NCI-H2081 treated with DMSO at 0.1 percent for 48 hours (cell line): ENCODE data around the gene ITPK1.
A peak's percentile ranks its signal among the peaks of the same experiment; 100 is the strongest.

Experiments used
- DNase-seq: peaks from one replicate; lab custom pipeline; 2025; lab: John Stamatoyannopoulos, UW

The ITPK1 gene

GRCh38 chr14:92920001-92920400 is 195.7 kb downstream of the ITPK1 start:
- DNase-seq = no peak

- DNase-seq = no peak
Observed at GRCh38 chr14:92917956-92918355, 197.8 kb downstream of the ITPK1 start.

DNA sequence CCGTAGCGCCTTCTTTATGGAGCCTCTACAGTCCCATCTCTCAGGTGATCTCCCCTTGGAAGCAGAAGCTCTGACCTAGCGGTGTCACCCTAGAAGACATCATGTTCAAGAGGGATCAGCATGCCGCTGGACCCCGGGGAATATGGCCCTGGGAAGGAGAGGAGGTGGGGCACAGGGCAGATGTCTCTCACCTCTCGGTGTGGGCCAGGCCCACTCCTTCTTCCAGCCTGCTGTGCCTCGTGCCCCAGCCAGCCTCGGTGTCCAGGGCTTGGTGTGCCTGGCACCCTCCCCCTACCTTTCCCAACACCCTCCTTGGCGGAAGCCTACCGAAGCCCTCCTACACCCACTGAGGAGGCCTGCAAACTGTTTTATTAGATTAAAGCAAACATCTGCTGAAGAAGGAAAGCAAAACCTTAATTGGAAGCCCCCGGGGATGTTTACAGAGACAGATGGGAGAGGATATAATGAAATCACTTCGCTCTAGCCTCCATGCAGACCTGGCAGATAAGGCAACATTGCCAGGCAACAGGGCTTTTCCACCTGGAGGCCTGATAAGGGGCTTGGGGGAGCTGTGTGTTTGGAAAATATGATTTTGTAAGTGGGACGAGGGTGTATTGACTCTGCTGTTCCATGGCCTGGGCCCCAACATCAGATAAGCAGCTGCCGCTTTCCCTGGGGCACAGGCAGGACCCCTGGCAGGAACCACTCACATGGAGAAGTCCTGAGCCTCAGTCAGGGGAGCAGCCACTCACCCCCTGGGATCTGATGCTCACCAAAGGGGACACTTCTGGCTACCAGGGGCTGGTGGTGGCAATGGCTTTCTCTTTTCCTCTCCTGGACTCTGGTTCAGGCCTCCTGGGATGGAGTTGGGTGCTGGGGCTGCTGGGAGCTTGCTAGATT is 198.4 kb downstream of the ITPK1 start:
- no peak for DNase-seq

GRCh38 chr14:92916201-92916600 is 199.5 kb downstream of the ITPK1 start:
- no peak for DNase-seq

GRCh38 chr14:92914087-92914656 is 201.6 kb downstream of the ITPK1 start:
- DNase-seq = no peak

GRCh38 chr14:92907316-92907911 is 208.3 kb downstream of the ITPK1 start:
- DNase-seq = no peak

DNA sequence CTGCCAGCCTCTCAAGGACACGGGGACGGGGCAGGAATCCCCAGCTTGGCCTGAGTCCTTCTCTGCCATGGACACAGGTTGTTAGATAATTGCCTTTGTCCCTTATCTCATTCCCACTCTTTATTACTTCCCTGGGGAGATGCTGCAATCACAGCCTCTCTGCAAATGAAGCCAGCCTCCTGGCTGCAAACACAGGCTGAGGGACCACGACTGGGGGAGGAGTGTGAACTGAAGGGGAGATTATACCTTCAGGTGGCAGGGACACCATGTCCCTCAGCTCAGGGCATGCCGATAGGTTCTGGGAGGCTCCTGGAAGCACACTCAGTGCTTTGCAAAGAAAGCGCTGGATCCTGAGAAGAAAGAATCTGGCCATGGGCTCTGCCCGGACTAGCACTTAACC is 208.9 kb downstream of the ITPK1 start:
- DNase-seq = no peak

DNA sequence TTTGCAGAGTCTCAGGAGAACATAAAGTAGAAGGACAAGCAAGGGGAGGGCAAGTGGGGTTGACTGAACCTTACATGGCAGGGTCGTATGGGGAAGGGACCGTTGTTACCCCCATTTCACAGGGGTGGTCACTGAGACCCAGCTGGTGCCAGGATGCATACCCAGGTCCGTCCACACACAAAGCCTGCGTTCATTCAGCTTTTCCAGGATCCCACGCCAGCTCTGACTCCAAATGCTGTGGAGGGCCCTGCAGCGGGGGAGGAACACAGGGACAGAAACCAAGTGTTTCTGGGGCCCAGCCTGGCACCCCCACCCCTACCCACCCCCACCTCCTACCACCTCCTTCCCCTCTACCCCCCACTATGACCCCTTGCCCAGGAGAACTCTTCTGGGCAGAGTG is 209.3 kb downstream of the ITPK1 start:
- DNase-seq = no peak

DNA sequence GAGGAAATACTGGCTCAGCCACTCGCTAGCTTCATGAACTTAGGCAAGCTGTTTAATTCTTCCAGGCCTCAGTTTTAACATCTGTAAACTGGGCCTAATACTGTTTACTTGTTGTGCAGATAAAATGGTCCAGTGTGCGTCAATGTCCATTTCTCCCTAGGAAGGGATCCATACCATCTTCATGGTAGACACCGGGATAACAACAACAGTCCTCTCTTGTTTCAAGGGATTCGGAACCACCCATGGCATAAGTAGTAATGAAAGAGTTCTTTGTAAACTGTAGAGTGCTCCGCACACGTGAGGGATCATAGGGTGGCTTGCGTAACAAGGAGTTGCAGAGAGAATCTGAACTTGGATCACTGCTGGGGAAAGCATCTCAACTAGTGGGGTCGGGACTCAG is 210.1 kb downstream of the ITPK1 start:
- DNase-seq = no peak

GRCh38 chr14:92903359-92903758 is 212.4 kb downstream of the ITPK1 start:
- no peak for DNase-seq

- no peak for DNase-seq
Observed at GRCh38 chr14:92902726-92903125, 213.0 kb downstream of the ITPK1 start.

GRCh38 chr14:92902191-92902590 is 213.5 kb downstream of the ITPK1 start:
- no peak for DNase-seq

GRCh38 chr14:92900660-92901059 is 215.1 kb downstream of the ITPK1 start:
- no peak for DNase-seq

DNA sequence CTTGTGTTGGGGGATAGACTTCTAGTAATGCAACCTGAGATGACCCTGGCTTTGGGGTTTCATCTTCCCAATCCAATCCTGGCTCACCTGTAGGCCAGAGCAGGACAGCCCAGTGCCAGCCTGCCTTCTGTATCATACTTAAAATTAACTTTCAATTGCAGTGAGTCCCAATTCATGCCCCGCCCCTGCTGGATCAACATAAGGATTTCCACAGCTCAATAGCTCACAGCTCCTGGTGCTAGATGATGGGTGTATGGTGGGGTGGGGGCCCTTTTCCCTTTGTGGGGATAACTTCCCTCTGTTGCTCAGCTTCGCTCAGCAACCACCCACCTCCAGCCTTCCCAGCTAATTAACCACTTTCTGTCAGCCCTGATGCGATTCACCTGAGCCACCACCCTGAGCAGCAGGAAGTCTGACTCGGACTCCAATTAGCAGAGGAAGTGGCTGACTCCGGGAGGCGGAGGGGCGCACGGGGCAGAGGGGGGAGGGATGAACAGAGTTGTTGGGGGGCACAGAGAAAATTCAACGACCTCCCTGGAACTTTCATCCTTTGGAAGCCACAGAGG is 217.1 kb downstream of the ITPK1 start:
- no peak for DNase-seq

DNA sequence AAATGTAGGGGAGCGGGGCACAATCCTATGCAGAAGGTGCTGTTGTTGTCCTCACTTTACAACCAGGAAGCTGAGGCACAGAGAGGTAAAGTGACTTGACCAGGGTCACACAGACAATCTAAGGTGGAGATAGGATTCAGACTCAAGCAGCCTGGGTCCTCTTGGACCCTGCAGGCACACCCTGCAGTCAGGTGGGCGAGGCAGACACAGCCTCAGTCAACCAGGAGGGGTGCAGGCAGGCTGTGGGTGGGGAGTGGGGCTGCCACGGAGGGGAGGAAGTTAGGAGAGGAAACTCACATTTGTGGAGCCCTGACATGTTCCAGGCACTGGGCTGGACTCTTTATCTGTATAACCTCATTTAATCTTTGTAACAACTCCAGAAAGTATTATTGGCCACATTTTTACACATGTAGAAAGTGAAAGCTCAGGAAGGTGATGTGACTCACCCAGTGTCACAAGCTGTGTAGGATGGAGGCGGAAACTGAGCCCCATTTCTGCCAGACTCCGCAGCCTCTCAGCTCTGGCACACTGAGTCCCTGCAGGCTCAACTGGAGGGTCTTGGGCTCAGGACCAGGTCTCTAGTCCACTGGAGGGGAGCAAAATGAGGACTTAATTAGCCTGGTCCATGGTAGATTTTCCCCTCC is 217.7 kb downstream of the ITPK1 start:
- no peak for DNase-seq

DNA sequence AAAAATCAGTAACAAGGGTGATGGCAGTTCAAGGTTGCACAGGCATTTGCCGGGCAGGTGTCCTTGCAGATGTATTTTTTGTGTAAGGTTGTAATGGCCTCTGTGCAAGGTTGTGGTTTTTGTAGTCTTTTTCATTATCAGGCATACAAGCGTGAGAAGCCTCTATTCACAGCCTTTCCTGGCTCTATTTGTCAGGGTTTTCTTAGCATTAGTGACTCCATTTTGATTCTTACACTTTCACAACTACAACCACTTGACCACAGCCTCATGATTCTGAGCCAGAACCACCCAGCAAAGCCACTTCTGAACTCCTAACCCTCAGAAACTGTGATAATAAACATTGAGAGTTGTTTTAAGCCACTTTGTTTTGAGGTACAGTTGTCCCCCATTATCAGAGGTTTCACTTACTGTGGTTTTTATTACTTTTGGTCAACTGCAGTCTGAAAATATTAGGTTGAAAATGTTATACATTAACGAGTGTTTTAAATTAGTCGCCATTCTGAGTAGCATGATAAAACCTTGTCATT is 220.3 kb downstream of the ITPK1 start:
- no peak for DNase-seq

DNA sequence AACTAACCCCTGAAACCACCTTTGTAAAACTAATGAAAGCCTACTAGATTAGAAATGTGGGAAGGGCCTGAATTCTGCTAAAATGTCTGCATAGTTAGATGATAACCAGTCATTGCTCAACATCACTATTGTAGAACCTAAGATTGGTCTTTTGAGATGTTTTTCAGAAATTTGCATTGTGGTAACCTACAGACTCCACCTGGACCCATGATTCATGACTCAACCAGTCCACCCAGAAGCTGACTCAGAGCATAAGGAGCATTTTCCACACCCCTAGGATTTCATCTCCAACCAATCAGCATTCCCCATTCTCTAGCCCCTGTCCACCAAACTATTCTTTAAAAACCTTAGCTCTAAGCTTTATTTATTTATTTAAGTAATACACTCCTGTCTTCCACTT is 223.1 kb downstream of the ITPK1 start:
- no peak for DNase-seq

- peak; percentile 95 for DNase-seq
Observed at GRCh38 chr14:92890830-92891588, 224.7 kb downstream of the ITPK1 start.

GRCh38 chr14:92888896-92889295 is 226.8 kb downstream of the ITPK1 start:
- no peak for DNase-seq

- no peak for DNase-seq
Observed at GRCh38 chr14:92887157-92887556, 228.6 kb downstream of the ITPK1 start.
